Superior temporal gyrus (tissue), 1 donor: Measurements from ENCODE around the gene CYS1.
"Not testable (repeated sequence)": the region's sequence is repeated elsewhere in the genome, so short reads cannot be mapped to it uniquely, and the experiment has no call there.

ENCODE experiments used
- DNase-seq: peaks from one replicate; pipeline ENCODE4 v3.0.0-alpha.2; 2016; ENCODE audit errors: extremely low spot score

The CYS1 gene

GRCh38 chr2:10030798-10031197 is 49.4 kb downstream of the CYS1 start:
- not testable (repeated sequence) for DNase-seq

DNA sequence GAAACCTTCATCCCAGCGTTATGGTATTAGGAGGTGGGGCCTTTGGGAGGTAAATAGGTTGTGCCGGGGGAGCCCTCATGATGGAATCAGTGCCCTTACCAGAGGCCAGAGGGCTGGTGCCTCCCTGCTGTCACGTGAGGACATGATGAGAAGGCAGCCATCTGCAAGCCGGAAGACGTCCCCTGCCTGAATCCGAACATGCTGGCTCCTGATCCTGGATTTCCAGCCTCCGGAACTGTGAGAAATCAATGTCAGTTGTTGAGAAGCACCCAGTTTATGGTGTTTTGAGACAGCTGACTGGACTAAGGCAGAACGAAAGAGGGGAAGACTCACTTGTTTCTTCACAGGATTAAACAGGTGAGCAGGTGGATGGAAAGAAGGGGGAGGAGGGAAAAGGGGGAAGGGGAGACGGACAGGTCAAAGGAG is 49.9 kb downstream of the CYS1 start:
- DNase-seq = no peak

GRCh38 chr2:10029875-10030223 is 50.4 kb downstream of the CYS1 start:
- no peak for DNase-seq

DNA sequence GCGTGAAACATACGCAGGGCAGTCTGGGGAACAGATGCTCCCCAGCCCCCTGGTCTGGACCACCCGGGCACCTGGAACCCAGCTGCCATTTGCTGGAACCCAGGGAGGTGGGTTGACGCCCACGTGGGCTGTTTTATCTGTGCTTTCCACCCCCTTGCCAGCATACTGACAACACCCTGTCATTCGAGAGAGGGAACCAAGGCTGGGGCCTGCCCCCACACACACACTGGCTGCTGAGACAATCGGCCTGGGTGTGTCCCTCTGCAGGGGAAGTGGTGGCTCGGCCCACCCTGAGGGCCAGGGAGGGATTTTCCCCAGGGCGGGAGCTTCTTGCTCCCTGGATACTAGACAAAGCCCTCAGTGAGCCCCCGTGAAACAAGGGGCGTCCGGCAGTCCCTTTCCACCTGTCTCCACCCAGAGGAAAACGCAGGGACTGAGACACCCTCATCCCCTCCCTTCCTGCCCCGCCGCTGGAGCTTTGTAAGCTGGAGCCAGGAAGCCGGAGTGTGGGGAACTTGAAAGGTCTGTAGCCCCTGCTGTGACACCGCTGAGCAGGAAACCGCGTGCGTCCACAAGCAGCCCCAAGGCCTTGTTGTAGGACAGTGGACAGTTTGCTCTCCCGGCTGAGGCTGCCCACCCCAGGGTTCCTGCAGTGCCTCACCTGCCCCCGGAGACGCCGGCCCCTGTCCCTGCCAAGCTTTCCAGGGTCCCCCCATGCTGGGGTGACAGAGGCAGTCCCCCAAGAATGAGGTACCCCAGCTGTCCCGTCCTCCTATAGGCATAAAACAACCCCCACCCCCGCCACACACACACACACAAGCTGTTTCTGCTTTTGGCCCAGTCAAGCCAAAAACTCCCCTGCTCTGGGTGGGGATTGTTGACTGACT is 51.0 kb downstream of the CYS1 start:
- no peak for DNase-seq

DNA sequence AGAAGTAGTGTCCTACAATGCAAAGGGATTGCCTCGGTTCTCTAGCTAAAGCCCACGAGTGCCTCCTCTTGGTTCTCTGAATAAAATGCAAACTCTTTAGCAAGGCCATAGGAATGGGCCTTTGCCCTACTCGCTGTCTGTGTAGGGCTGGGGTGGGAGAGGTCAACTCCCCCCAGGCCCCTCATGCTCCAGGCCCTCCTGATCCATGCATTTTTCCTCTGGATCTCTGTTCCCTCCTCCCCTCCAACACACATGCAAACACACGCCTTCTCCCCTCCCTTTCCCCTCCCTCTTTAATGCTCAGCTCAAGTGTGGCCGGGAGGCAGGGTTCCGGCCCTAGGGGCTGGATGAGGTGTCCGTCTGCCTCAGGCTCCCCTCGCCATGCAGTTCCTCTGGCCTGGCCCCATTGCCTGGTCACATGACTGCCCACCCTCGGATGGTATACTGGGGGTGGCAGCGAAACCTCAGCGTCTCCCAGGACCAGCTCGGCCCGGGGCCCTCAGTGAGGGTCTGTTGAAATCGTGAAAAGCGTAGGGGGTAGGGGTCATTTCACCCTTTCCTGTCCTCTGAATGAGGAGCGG is 51.7 kb downstream of the CYS1 start:
- no peak for DNase-seq

DNA sequence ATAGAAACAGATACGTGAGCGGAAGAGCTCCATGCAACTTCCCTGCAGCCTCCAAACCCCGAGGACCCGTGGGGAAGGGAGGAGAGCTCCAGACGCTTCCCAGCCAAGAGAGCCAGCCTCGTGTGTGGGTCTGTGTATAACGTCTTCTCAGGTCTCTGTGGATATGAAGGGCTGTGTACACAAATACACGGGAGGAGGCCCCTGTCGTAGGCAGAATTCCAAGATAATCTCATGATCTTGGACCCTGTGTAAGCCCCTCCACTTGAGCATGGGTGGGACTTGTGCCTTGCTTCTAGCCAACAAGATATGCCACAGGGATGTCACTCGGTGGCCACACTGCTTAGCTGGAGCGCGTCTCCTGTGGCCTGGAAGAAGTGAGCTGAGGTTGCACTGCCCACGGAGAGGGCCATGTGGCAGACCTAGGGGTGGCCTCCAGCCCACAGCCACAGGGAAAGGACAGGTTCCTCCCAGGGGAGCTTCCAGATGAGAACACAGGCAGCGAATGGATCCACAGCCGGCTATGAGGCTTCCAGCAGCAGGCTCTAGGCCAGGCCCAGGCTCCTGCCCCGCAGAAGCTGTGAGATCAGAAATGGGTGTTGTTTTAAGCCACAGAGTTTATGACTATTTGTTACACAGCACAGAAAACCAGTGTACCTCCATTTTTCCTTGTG is 52.4 kb downstream of the CYS1 start:
- DNase-seq = peak; percentile 1

DNA sequence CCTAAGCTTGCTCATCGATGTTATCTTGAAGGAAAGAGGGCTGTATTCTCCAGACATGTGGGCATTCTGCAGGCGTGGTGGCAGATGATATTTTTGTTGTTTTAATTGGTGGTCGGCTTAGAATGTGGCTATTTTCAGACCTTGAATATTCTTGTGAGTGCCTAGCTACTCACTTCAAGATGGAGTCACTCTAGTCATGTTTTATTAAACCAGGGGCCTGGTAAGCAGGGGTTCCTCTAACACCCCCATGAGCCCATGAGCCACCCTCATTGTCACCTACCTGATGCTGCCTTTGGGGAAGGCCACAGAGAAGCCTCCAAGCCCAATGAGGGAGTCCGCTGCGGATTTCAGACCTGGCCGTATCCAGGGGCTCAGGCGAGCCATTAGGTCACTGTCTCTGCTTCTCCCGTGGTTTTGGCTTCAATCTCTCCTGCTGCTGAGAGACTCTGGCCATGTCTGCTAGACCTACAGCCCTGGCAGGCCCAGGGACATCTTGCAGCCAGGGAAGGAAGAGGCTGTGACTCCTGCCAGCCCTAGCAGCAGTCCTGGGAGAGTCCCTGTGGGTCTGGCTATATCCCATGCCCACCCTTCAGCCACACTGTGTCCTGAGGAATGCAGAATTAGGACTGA is 53.2 kb downstream of the CYS1 start:
- no peak for DNase-seq

DNA sequence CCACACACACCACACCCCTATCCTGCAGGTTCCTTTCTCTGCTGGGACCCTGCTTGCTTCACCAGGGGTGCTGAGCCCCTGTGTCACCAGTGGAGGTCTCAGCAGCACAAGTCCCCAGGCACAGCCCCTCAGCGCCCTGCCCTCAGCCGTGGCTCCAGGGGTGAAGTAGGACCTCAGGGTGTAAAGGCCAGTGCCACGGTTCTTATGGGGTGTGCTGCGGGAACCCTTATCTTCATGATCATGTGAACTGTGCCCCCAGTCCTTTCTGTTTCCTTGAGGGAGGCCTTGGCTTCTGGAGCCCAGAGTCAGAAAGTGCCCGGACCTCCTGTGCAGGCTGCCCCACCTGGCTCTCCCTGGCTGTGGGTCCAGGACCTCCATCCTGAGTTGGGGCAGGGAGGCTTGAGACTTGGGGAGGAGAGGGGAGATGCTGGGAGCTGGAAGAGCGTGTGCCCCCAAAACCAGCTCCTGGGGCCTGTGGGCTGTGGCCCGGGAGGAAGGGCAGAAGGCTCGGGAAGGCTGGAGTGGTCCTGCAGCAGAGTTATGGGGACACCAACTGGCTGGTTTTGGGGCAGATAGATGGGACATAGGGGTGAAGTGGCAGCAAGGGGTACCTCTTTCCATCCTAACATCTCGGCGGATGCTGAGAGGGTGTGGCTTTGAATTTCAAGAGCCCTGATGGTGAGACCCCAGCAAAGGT is 57.1 kb downstream of the CYS1 start:
- no peak for DNase-seq

DNA sequence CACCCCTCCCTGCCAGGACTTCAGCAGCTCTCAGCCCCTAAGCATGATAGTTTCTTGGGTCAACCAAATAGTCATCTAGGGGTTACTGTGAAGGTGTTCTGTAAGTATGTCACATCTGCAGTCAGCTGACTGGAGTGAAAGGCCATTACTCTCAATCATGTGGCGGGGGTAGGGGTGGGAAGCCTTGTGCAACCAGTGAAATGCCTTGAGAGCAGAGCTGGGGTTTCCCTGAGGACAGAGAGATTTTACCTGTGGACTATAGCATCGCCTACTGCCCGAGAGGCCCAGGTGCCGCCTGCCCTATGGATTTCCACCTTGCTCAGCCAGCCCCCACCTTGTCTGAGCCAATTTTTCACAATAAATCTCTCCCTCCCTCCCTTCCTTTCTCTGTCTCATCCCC is 57.8 kb downstream of the CYS1 start:
- no peak for DNase-seq

DNA sequence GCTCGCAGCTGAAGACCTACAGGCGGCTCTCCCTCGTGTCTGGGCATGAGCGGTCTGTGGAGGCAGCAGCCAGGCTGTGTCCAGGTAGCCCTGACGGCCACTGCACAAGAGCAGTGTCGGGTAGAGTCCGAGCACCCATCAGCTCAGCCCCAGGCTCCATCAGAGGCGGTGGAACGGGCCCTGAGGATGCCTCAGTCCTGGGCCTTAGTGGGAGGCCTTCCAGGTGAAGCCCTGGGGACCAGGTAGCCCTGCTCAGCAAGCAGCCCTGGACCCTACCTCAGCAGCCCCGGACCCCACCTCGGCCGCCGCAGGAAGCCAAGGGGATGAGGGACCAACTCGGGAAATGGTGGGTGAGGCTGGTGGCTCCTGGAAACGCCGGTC is 58.2 kb downstream of the CYS1 start:
- no peak for DNase-seq

DNA sequence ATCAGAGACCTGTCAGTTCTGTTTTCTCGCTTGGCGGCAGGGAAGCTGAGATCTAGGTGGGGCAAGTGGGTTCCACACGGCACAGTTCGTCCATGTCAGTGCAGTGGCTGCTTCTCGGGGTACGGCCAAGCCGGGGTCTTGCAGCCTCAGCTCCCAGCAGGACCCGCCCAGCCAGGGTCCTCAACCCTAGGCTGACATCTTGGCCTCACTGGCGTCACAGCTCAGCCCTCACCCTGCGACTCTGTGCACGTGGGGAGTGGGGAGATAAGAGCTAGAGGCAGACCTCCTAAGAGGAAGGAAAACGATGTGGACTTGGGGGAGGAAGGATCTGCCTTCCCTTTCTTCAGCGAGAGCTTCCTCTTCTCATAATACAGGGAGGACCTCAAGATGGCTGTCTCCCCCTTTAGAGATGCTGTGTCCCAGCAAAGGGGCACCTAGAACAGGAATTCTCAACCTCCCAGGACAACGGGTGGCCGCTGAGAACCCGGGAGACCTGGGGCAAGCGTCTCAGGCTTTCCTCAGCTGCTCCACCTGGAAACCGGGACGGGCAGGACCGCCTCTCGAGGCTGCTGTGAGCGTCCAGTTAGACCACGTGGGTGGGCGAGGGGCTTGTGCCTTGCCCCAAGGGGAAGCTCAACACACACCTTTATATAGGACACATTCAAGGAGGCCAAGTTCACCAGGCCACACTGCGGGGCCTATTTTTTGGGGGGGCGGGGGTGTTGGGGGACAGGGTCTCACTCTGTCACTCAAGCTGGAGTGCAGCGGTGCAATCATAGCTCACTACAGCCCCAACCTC is 60.4 kb downstream of the CYS1 start:
- DNase-seq = no peak

GRCh38 chr2:10019174-10019573 is 61.0 kb downstream of the CYS1 start:
- DNase-seq = no peak

DNA sequence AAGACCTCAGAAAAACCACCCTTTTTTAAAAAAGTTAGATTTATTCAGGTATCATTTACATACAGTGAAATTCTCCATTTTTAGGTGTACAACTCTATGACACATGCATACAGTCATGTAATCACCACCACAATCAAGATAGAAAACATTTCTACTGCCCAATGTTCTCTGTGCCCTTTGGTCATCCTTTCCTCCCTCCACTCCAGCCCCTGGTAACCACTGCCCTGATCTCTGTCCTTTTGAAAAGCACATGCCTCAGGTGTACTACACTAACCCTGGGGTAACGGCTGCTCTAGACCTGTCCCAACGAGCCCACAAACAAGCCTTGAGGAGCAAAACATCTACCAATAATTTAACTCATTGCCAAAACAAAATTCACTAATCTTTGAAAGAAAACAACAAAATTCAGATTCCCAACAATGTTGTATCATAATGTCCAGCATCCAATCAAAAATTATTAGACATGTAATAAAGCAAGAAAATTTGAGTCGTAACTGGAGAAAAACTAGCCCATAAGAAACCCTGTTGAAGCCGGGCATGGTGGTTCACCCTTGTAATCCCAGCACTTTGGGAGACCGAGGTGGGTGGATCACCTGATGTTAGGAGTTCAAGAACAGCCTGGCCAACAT is 62.8 kb downstream of the CYS1 start:
- DNase-seq = no peak

GRCh38 chr2:10016802-10017258 is 63.4 kb downstream of the CYS1 start:
- no peak for DNase-seq

DNA sequence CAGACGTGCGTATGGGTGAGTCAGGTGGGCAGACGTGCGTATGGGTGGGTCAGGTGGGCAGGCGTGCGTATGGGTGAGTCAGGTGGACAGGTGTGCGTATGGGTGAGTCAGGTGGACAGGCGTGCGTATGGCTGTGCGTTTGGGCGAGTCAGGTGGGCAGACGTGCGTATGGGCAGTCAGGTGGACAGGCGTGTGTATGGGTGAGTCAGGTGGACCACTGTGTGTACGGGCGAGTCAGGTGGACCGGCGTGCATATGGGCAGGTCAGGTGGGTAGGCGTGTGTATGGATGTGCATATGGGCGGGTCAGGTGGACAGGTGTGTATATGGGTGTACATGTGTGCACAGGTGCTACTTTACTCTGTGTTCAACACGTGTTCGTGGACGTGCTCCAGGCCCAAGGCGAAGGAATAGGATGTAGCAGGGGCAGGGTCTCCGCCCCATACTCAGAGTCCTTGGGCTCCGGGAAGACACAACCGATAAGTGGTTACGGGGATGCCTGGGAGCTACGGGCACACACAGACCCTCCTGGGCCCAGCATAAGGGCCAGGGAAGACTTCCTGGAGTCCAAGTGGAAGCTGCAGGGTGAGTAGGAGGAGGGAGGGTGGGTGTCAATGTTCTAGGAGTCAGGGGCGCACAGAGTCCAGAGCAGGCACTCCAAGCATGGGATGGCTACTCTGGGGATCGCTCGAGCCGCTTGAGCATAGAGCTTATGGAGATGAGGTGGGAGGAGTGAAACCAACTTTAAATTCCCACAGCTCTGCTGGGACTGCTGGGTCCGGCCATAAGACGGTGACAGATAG is 64.0 kb downstream of the CYS1 start:
- DNase-seq = no peak

DNA sequence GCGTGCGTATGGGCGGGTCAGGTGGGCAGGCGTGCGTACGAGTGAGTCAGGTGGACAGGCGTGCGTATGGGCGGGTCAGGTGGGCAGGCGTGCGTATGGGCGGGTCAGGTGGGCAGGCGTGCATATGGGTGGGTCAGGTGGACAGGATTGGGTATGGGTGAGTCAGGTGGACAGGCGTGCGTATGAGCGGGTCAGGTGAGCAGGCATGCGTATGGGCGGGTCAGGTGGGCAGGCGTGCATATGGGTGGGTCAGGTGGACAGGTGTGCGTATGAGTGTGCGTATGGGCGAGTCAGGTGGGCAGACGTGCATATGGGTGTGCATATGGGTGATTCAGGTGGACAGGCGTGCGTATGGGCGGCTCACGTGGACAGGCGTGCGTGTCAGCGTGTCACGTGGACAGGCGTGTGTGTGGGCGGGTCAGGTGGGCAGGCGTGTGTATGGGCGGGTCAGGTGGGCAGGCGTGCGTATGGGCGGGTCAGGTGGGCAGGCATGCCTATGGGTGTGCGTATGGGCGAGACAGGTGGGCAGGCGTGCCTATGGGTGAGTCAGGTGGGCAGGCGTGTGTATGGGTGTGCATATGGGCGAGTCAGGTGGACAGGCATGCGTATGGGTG is 64.7 kb downstream of the CYS1 start:
- not testable (repeated sequence) for DNase-seq

- DNase-seq = no peak
Observed at GRCh38 chr2:10014418-10015190, 65.6 kb downstream of the CYS1 start.

- not testable (repeated sequence) for DNase-seq
Observed at GRCh38 chr2:10013651-10014417, 66.4 kb downstream of the CYS1 start.
